Measurements from ENCODE around the gene RNF213.
A peak's percentile ranks its signal among the peaks of the same experiment; 100 is the strongest.

The RNF213 gene

GRCh38 chr17:80413771-80414507 lies 153.3 kb downstream of the RNF213 start:
- Histone ChIP-seq H3K4me3 (ENCODE audit: low read length) (peak overlapping the region; percentile 85), H2AFZ (ENCODE audit: low read depth, low read length) (no peak overlapping the region), H3K4me2 (ENCODE audit: low read length) (peak overlapping the region; percentile 77)

GRCh38 chr17:80414508-80414802 lies 153.8 kb downstream of the RNF213 start:
- H3K9ac ChIP-seq (ENCODE audit: low read length), result peak overlapping the region; percentile 64; the same call in 1 of the 2 replicates
- H3K79me2 ChIP-seq (ENCODE audit: low read length), result peaks cover 4% of the 10 kb centered on the region
- no peaks in the 10 kb centered on the region; the same call in 1 of the 2 replicates for H4K20me1 ChIP-seq (ENCODE audit: insufficient read depth, low read length)
- no peak overlapping the region for H2AFZ ChIP-seq (ENCODE audit: low read depth, low read length)
- peak overlapping the region; percentile 77 for H3K4me2 ChIP-seq (ENCODE audit: low read length)
- TF ChIP-seq CTCF (IDR thresholded peaks at IDR 0.05; ENCODE audit: low read depth, low read length) (no peak), EZH2phosphoT487 (IDR thresholded peaks at IDR 0.05; ENCODE audit: low read depth) (no peak)
- peak overlapping the region; percentile 85 for H3K4me3 ChIP-seq (ENCODE audit: low read length)
- peaks cover 33% of the 10 kb centered on the region for H3K4me1 ChIP-seq (ENCODE audit: low read length)
- H3K9me3 ChIP-seq (ENCODE audit: insufficient read depth, low read length), result no peaks in the 10 kb centered on the region
- no peaks in the 10 kb centered on the region for H3K36me3 ChIP-seq (replicated peaks; ENCODE audit: low read depth, low read length)
- peaks cover 12% of the 10 kb centered on the region; the same call in 1 of the 2 replicates for H3K27me3 ChIP-seq (ENCODE audit: low read depth, low read length)
- peak overlapping the region; percentile 69; the same call in 1 of the 2 replicates for H3K27ac ChIP-seq (ENCODE audit: low read length)

More at GRCh38 chr17:80413771-80414507, 153.3 kb downstream of the RNF213 start:
- Histone ChIP-seq H3K9me3 (ENCODE audit: insufficient read depth, low read length) (no peaks in the 10 kb centered on the region), H3K9ac (ENCODE audit: low read length) (peak overlapping the region; percentile 64), H3K27ac (ENCODE audit: low read length) (peak overlapping the region; percentile 69), H3K4me1 (ENCODE audit: low read length) (peaks cover 34% of the 10 kb centered on the region), H3K36me3 (replicated peaks; ENCODE audit: low read depth, low read length) (no peaks in the 10 kb centered on the region), H3K27me3 (ENCODE audit: low read depth, low read length) (peaks cover 12% of the 10 kb centered on the region; the same call in 1 of the 2 replicates), H4K20me1 (ENCODE audit: insufficient read depth, low read length) (no peaks in the 10 kb centered on the region; the same call in 1 of the 2 replicates), H3K79me2 (ENCODE audit: low read length) (peaks cover 4% of the 10 kb centered on the region)
- TF ChIP-seq EZH2phosphoT487 (IDR thresholded peaks at IDR 0.05; ENCODE audit: low read depth) (no peak), CTCF (IDR thresholded peaks at IDR 0.05; ENCODE audit: low read depth, low read length) (no peak)

GRCh38 chr17:80414803-80415625 lies 154.4 kb downstream of the RNF213 start, which contains the start of gene ENDOV:
Gene ENDOV, plus strand, starts transcription at chr17:80415167. Its CDS starts 28 bp downstream, at chr17:80415195.
- Histone ChIP-seq H3K27me3 (ENCODE audit: low read depth, low read length) (peaks cover 12% of the 10 kb centered on the region; the same call in 1 of the 2 replicates), H3K4me3 (ENCODE audit: low read length) (peak within 1 kb of the TSS; percentile 85), H3K36me3 (replicated peaks; ENCODE audit: low read depth, low read length) (no peaks in the 10 kb centered on the region), H4K20me1 (ENCODE audit: insufficient read depth, low read length) (no peaks in the 10 kb centered on the region; the same call in 1 of the 2 replicates), H3K4me1 (ENCODE audit: low read length) (peaks cover 33% of the 10 kb centered on the region), H3K27ac (ENCODE audit: low read length) (peak within 1 kb of the TSS; percentile 69), H3K4me2 (ENCODE audit: low read length) (peak within 1 kb of the TSS; percentile 77), H3K9me3 (ENCODE audit: insufficient read depth, low read length) (no peaks in the 10 kb centered on the region), H2AFZ (ENCODE audit: low read depth, low read length) (peak within 1 kb of the TSS; percentile 60), H3K9ac (ENCODE audit: low read length) (peak within 1 kb of the TSS; percentile 64), H3K79me2 (ENCODE audit: low read length) (peaks cover 4% of the 10 kb centered on the region)
- TF ChIP-seq CTCF (IDR thresholded peaks at IDR 0.05; ENCODE audit: low read depth, low read length) (no peak), EZH2phosphoT487 (IDR thresholded peaks at IDR 0.05; ENCODE audit: low read depth) (no peak)

Data from OCI-LY3 (cell line).